HPDE6-E6E7 (cell line): ENCODE results near the gene FBXO24.
A peak's percentile ranks its signal among the peaks of the same experiment; 100 is the strongest.
"Not testable (repeated sequence)": the region's sequence is repeated elsewhere in the genome, so short reads cannot be mapped to it uniquely, and the experiment has no call there.

ENCODE experiments used
- DNase-seq: peaks from one replicate; pipeline ENCODE4 v3.0.0; 2011; ENCODE audit warnings: missing footprints; ENCODE audit errors: extremely low spot score

FBXO24 gene, protein sequence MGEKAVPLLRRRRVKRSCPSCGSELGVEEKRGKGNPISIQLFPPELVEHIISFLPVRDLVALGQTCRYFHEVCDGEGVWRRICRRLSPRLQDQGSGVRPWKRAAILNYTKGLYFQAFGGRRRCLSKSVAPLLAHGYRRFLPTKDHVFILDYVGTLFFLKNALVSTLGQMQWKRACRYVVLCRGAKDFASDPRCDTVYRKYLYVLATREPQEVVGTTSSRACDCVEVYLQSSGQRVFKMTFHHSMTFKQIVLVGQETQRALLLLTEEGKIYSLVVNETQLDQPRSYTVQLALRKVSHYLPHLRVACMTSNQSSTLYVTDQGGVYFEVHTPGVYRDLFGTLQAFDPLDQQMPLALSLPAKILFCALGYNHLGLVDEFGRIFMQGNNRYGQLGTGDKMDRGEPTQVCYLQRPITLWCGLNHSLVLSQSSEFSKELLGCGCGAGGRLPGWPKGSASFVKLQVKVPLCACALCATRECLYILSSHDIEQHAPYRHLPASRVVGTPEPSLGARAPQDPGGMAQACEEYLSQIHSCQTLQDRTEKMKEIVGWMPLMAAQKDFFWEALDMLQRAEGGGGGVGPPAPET

GRCh38 chr7:100586266-100587025, at the start of gene FBXO24:
FBXO24 (plus strand) TSS chr7:100586328; CDS start chr7:100586626, 298 bp downstream.
- DNase-seq, result peak; percentile 100

- not testable (repeated sequence) for DNase-seq
Observed at GRCh38 chr7:100536695-100537094, 49.4 kb upstream of the FBXO24 start.

DNA sequence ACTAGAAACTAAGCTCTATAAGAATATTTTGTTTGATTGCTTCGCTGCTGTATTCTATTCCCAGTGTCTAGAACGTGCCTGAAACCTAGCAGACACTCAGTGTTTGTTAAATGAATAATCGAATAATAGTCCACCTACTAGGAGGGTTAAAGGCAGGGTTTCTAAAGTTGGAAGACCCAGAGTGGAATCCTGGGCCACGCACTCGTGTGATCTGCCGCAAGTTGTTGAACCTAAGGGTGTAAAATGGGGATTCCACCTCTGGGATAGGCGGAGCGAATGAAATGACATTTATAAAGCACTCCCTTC, 47.8 kb upstream of the FBXO24 start:
- DNase-seq, result no peak

DNA sequence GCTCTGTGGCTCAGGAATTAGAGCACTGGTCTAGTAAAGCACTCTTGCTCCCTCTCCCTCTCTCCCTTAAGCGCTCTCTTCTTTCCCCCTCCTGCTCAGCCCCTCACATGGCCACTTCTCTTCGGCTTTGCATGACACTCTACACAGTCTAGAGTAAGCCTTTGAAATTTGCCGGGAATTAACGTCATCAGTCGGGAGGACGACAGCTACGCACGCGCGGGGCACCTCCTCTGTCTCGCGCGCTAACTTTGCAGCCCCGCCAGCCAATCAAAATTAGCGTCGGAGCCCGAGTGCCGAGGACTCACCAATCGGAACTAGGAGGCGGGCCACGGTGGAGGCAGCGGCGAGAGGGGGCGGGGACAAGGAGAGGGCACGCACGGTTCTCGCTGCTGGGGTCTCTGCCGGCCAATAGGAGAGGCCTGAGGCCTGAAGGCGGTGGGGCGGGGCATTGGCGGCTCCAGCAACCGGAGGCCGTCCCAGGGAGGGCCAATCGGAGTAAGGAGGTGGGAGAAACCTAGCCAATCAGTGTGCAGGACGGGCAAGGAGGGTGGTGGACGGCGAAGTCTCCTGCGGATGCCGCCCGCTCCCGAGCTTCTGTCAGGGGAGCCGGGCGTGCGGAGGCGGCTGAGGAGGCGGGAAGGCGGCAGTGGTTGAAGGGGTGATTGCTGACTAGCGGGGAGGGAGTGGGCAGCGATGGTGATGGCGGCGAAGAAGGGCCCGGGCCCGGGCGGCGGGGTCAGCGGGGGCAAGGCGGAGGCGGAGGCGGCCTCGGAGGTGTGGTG, 47.3 kb upstream of the FBXO24 start, which contains the start of gene AGFG2:
AGFG2 (plus strand) TSS at position 550 of the 782 bp plus-strand sequence; CDS start at position 694, 144 bp downstream.
- peak; percentile 100 for DNase-seq

DNA sequence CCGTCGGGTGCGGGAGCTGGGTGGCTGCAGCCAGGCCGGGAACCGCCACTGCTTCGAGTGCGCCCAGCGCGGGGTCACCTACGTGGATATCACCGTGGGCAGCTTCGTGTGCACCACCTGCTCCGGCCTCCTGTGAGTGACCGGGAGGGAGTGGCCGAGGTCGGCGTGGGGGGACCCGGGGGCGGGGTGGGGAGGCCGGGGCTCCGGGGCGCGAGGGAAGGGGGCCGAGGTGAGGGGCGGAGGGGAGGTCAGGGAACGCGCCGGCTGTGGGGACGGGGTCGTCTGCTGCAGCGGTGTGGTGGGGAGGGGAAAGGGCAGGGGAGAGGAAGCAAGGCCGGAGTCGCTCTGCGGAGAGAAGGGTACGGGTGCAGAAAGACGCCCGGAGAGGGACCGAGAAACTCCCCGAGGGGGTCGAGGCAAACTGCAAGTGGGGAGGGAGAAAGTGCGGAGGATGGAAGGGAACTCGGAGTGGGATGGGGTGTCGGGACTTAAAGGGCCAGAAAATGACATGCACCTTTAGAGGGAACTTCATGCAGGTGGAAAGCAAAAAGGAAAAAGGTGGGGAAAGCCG, 46.6 kb upstream of the FBXO24 start:
- no peak for DNase-seq

- DNase-seq, result no peak
Observed at GRCh38 chr7:100540073-100540723, 45.9 kb upstream of the FBXO24 start.

GRCh38 chr7:100541309-100541708, 44.8 kb upstream of the FBXO24 start:
- DNase-seq, result not testable (repeated sequence)

- DNase-seq, result no peak
Observed at GRCh38 chr7:100543586-100543985, 42.5 kb upstream of the FBXO24 start.

DNA sequence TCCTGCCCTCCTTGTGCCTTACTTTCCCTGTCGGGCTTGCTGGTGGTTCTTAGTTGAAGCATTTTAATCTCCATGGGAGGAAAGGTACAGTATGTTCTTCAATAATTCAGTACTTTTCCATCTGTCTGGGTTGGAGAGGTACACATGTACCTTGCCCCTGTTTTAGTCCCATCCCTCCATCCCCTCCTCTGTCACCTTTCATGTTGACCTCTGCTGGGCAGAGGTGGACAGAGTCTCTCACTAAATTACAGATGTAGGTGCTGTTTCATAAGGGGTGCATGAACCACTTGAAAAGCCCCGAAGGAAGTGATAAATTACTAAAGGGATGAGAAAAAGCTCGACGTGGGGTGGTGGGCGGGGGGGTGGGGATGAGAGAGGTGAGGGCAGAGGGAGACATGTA, 41.7 kb upstream of the FBXO24 start:
- no peak for DNase-seq

DNA sequence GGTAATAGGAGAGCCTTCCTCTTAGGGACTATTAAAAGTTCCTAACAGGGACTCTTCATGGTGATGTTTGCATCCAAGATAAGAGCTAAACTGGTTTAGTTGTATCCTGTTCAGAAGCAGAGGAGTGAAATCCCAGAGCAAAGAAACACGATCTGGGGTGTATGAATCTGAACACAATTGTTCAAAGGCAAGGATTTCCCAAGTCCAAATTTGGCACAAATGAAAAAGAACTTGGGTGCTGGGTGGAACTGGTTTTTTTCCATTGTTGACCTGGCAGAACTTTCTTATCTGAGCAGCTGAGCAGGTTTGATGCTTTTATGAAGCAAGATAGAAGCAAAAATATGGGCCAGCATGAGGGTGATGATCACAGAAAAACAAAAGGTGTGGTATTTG, 41.2 kb upstream of the FBXO24 start:
- no peak for DNase-seq

DNA sequence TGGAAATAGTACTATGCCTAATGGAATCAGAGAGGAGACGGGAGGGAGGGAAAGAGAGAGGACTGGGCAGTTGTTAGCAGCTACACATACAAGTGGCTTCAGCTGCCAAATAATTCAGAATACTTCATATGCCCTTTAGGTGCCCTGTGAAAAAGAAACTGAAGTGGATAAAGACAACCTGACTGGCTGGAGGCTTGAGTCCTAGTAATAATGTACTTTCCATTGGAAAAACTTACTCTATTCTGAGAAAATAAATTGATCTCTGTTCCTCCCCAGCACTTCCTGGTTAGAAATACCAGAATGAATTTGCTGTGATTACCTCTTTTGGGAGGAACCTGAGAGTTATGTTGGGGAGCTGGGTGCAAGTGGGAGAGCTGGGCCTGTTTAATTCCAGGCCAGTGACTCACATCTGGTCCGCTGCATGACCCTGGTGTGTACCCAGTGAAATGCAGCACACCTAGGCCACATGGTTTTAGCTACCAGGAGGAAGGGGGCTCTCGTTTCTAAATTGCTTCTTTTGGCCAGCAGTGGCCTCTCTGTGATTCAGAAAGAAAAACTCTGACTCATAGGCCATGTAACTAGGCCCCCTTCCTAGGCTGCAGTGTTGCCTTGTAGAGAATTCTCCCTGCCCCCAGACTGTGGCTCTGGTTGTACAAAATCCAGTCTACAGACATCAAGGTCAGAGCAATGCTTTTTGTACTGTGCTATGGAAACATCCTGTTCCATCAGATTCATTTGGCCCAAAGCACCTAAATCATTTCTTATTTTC, 40.6 kb upstream of the FBXO24 start:
- peak; percentile 90 for DNase-seq

- DNase-seq, result no peak
Observed at GRCh38 chr7:100546129-100546925, 39.8 kb upstream of the FBXO24 start.

DNA sequence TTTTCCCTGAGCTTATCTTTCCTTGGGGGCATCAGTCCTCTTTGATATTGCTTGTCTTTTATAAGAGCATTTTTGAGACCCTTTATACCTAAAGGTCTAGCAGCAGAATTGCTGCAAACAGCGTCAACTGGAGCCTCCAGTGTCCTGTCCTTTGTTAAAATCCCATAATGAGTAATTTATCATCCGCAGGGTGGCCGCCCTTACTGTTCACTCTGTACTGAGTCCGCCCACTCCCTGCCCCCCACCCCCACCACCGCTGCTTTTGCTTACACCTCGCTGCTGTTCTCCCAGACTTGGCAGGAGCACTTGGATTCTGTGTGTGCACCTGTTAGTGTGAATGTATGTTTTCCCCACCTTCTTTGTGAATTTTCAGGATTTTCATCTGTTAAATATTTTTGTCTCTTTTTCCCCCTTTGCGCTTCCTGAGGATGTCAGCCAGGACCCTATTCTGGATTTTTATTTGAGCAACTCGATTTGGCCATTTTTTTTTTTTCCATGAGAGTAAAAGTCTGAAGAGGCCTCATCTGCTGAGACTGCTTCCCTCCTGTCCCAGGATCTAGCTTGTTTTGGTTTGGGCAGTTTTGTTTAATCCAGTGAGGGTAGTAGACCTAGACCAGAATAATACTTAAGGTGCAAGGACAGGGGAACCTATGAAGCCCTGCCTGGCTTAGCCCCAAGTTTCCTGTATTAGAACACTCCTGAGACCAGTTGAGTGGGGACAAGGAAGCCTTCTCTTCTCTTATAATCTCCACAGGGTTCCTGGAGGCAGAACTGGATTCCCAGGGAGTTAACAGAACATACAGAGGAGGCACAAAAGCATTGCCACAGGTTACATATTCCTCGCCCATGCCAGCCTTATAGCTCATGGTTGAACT, 39.0 kb upstream of the FBXO24 start:
- DNase-seq, result no peak

- no peak for DNase-seq
Observed at GRCh38 chr7:100547872-100548271, 38.3 kb upstream of the FBXO24 start.

DNA sequence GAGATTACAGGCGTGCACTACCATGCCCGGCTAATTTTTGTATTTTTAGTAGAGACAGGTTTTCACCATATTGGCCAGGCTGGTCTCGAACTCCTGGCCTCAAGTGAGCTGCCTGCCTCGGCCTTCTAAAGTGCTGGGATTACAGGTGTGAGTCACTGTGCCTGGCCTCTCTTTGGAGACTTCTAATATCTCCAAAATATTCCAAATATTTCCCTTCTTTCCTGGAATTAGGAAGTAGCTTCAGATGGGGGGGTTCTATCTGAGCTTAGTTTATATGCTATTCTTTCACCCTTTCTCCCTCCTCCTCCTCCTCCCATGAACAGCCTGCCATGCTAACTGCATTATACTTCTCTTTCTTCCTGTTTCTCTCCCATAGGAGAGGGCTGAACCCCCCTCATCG, 37.7 kb upstream of the FBXO24 start:
- DNase-seq, result not testable (repeated sequence)

DNA sequence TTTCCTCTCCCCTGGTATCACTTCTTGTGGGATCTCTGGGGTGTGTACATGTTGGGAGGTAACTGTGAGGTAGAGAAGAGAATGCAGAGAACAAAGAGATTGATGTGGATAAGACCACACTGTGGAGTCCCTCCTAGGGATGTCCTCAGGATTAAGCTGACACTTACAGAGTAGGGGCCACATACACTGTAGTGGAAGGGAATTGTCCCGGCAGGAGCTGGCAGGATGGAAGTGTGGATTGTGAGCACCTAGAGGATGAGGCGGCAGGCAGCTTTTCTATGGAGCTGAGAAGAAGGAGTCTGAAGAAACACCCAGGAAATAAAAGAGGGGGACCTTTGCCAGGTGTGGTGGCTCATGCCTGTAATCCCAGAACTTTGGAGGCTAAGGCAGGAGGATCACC, 33.6 kb upstream of the FBXO24 start:
- DNase-seq, result no peak

GRCh38 chr7:100553032-100553431, 33.1 kb upstream of the FBXO24 start:
- DNase-seq, result no peak

DNA sequence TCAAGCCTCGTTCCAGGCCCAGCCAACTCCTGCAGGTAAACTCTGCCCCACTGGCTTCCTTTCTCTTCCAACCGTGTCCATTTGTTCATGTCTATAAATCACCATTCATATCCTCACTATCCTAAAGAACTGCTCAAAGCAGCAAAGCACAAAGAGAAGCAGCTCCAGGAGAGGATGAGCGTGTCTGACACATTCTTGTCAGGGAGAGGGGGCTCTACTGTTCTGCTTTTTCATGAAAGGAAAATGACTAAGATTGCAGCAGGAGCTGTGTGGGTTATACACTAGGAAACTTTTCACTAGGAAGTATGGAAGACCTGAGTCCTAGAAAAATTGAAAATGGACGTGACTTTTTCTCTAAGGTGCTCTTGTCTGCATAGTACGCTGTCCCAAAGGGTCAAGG, 30.4 kb upstream of the FBXO24 start:
- DNase-seq, result no peak
